ENCODE results near the gene STEEP1. TPM values are rescaled to one million over a fixed set of nuclear protein-coding genes. Genes with fewer than 3 reads are reported as not detected.

The STEEP1 gene
- total RNA-seq, 1 donor, result 29.0 TPM

- Histone ChIP-seq H3K4me1 (ENCODE audit: insufficient read depth, low read length) (no peaks in the 10 kb centered on the region), H3K9me3 (ENCODE audit: low read depth, low read length) (no peaks in the 10 kb centered on the region), H3K36me3 (ENCODE audit: insufficient read depth, low read length) (no peaks in the 10 kb centered on the region), H3K27ac (ENCODE audit: low read depth, low read length) (no peak overlapping the region), H2AFZ (ENCODE audit: low read length) (no peak overlapping the region), H3K4me2 (ENCODE audit: insufficient read depth, low read length) (no peak overlapping the region), H3K27me3 (ENCODE audit: insufficient read depth, low read length) (no peaks in the 10 kb centered on the region), H3K79me2 (ENCODE audit: insufficient read depth, low read length) (no peaks in the 10 kb centered on the region), H3K4me3 (ENCODE audit: insufficient read depth, low read length) (no peak overlapping the region), H4K20me1 (ENCODE audit: insufficient read depth, low read length) (no peaks in the 10 kb centered on the region)
- no peak for TF ChIP-seq CTCF (IDR thresholded peaks at IDR 0.05; ENCODE audit: extremely low read depth, low read depth, low read length)
- DNase-seq (ENCODE audit: insufficient read length, low spot score, missing footprints), result no peak
These were observed 75.8 kb downstream of the STEEP1 start for GRCh38 chrX:119489212-119490074.

- no peak overlapping the region for H3K4me3 ChIP-seq (ENCODE audit: insufficient read depth, low read length)
- no peaks in the 10 kb centered on the region for H3K9me3 ChIP-seq (ENCODE audit: low read depth, low read length)
- H3K79me2 ChIP-seq (ENCODE audit: insufficient read depth, low read length), result no peaks in the 10 kb centered on the region
- no peaks in the 10 kb centered on the region for H3K36me3 ChIP-seq (ENCODE audit: insufficient read depth, low read length)
- H4K20me1 ChIP-seq (ENCODE audit: insufficient read depth, low read length), result no peaks in the 10 kb centered on the region
- no peaks in the 10 kb centered on the region for H3K4me1 ChIP-seq (ENCODE audit: insufficient read depth, low read length)
- H3K4me2 ChIP-seq (ENCODE audit: insufficient read depth, low read length), result no peak overlapping the region
- peak; percentile 61 for TF ChIP-seq CTCF (IDR thresholded peaks at IDR 0.05; ENCODE audit: extremely low read depth, low read depth, low read length)
- no peaks in the 10 kb centered on the region for H3K27me3 ChIP-seq (ENCODE audit: insufficient read depth, low read length)
- no peak overlapping the region for H2AFZ ChIP-seq (ENCODE audit: low read length)
- peak; percentile 82 for DNase-seq (ENCODE audit: insufficient read length, low spot score, missing footprints)
- H3K27ac ChIP-seq (ENCODE audit: low read depth, low read length), result no peak overlapping the region
These were observed 76.5 kb downstream of the STEEP1 start for GRCh38 chrX:119488749-119489148.

Other genes starting within 250 kb of the STEEP1 start
- 23.5 and 24.8 TPM in 2 replicates for gene SLC25A43, start 166.1 kb downstream of the STEEP1 start, total RNA-seq
- 165 and 174 TPM in 2 replicates for gene SLC25A5, start 97.0 kb downstream of the STEEP1 start, total RNA-seq
- gene UBE2A, start 9.2 kb upstream of the STEEP1 start, total RNA-seq, result 36.6 and 41.5 TPM in 2 replicates
- 4.7 and 5.1 TPM in 2 replicates for gene NKRF, start 41.0 kb upstream of the STEEP1 start, total RNA-seq
- 9.0 and 9.1 TPM in 2 replicates for gene SEPTIN6, start 127.8 kb upstream of the STEEP1 start, total RNA-seq
- gene SOWAHD, start 193.2 kb upstream of the STEEP1 start, total RNA-seq, result under 0.01 and 0.72 TPM in 2 replicates
- 1,554 and 1,740 TPM in 2 replicates for gene RPL39, start 226.2 kb upstream of the STEEP1 start, total RNA-seq

Measured in osteoblast (primary cell).